ENCODE data around the gene TNFSF9. TPM values are rescaled to one million over a fixed set of nuclear protein-coding genes. Genes with fewer than 3 reads are reported as not detected.
"Not testable (repeated sequence)": the region's sequence is repeated elsewhere in the genome, so short reads cannot be mapped to it uniquely, and the experiment has no call there.

Gene TNFSF9
- polyA plus RNA-seq, 2 of the 4 experiments (the other 2 are of a cell fraction), result 6.3 to 15.9 TPM

GRCh38 chr19:6579450-6580178 lies 48.8 kb downstream of the TNFSF9 start (continued):
- TF ChIP-seq PHF8 (IDR thresholded peaks at IDR 0.05; ENCODE audit: borderline replicate concordance, low read depth) (no peak), RCOR1 (IDR thresholded peaks at IDR 0.05; ENCODE audit: low read depth, low read length) (no peak), USF2 (IDR thresholded peaks at IDR 0.05) (no peak)

GRCh38 chr19:6580313-6580712 lies 49.5 kb downstream of the TNFSF9 start:
- Histone ChIP-seq H3K9me3 (no peaks in the 10 kb centered on the region), H3K4me3 (no peak overlapping the region), H3K4me2 (peak overlapping the region; percentile 62), H3K4me1 (peaks cover 47% of the 10 kb centered on the region), H3K27ac (peak overlapping the region; percentile 73 to 87)
- FAIRE-seq (no peak), DNase-seq (ENCODE audit: low read depth in 1 of 2, low spot score in 1 of 2) (peak; percentile 69 to 83), ATAC-seq (peak; percentile 89 to 95)
- 16% methylated on average over 8 of the region's 8 CpGs for WGBS (ENCODE audit: missing lambda C conversion rate)
- TF ChIP-seq JUNB (IDR thresholded peaks at IDR 0.05) (peak; percentile 54; the same call in 1 of the 2 replicates), CHD2 (IDR thresholded peaks at IDR 0.05; ENCODE audit: low read length, partially characterized antibody) (no peak), BHLHE40 (IDR thresholded peaks at IDR 0.05; ENCODE audit: low read depth, low read length) (no peak), MAX (IDR thresholded peaks at IDR 0.05) (0 out of 2 replicates have a peak, but pooled peaks have one; percentile 49), PBX3 (IDR thresholded peaks at IDR 0.05) (peak; percentile 63; the same call in 1 of the 2 replicates), FOSL2 (IDR thresholded peaks at IDR 0.05) (peak; percentile 80), FOSL2 (CRISPR knock-in tag; IDR thresholded peaks at IDR 0.05) (peak; percentile 95)
- CTCF ChIA-PET, result interaction anchor here (0.7 kb wide), 1 partner anchor 602 kb away, joined by 4 read pairs; no protein-coding TSS in a partner anchor
- POLR2A ChIA-PET, result interaction anchor here (0.6 to 0.9 kb wide), 2 partner anchors 11 to 50 kb away, joined by 3 to 12 read pairs; partner anchors contain the start of gene TNFSF9

- DNase-seq (ENCODE audit: low read depth in 1 of 2, low spot score in 1 of 2); H3K4me3 ChIP-seq; ATAC-seq; H3K4me2 ChIP-seq; H3K9me3 ChIP-seq; FAIRE-seq; POLR2A ChIA-PET; TF ChIP-seq FOSL2 (IDR thresholded peaks at IDR 0.05): not testable (repeated sequence)
- peak; percentile 9; the same call in 1 of the 2 replicates for TF ChIP-seq FOSL2 (CRISPR knock-in tag; IDR thresholded peaks at IDR 0.05)
- peak overlapping the region in 1 of 2 experiments; percentile 59; a peak in 1 of 6 replicates for H3K27ac ChIP-seq
- CTCF ChIA-PET, result interaction anchor here (0.9 to 1.0 kb wide), 2 partner anchors 13 to 19 kb away, joined by 3 read pairs; no protein-coding TSS in a partner anchor
- WGBS (ENCODE audit: missing lambda C conversion rate), result 83% methylated on average over 16 of the region's 16 CpGs
- peaks cover 31% of the 10 kb centered on the region for H3K4me1 ChIP-seq
Measured at GRCh38 chr19:6582515-6583484, 52.0 kb downstream of the TNFSF9 start.

Small RNA genes within 50 kb of the gene (small RNA-seq; reads per million reads assigned to genes)
- gene AC010503.2, result 0 reads per million in 6 experiments
- gene RF00019, result 0 reads per million in 6 experiments

Other genes starting within 250 kb of the TNFSF9 start
- not detected in 2 replicates for gene ACER1, start 197.4 kb upstream of the TNFSF9 start, polyA plus RNA-seq (2011; rRNA removed)
- gene ACER1, start 197.4 kb upstream of the TNFSF9 start, polyA plus RNA-seq (2017; fragmentation: RNase III; extraction: RNeasy Plus Mini Kit Qiagen cat#74134 plus additional on column Dnase treatment), result not detected in 3 replicates
- 28.2 and 35.2 TPM in 2 replicates for gene CLPP, start 169.5 kb upstream of the TNFSF9 start, polyA plus RNA-seq (2011; rRNA removed)
- 45.2 to 51.8 TPM (median 49.9 TPM) in 3 replicates for gene CLPP, start 169.5 kb upstream of the TNFSF9 start, polyA plus RNA-seq (2017; fragmentation: RNase III; extraction: RNeasy Plus Mini Kit Qiagen cat#74134 plus additional on column Dnase treatment)
- 9.9 and 10.2 TPM in 2 replicates for gene ALKBH7, start 158.2 kb upstream of the TNFSF9 start, polyA plus RNA-seq (2011; rRNA removed)
- gene ALKBH7, start 158.2 kb upstream of the TNFSF9 start, polyA plus RNA-seq (2017; fragmentation: RNase III; extraction: RNeasy Plus Mini Kit Qiagen cat#74134 plus additional on column Dnase treatment), result 14.9 to 18.1 TPM (median 18.1 TPM) in 3 replicates
- 0.34 and 0.62 TPM in 2 replicates for gene PSPN, start 155.1 kb upstream of the TNFSF9 start, polyA plus RNA-seq (2011; rRNA removed)
- gene PSPN, start 155.1 kb upstream of the TNFSF9 start, polyA plus RNA-seq (2017; fragmentation: RNase III; extraction: RNeasy Plus Mini Kit Qiagen cat#74134 plus additional on column Dnase treatment), result 0.71 to 0.75 TPM (median 0.71 TPM) in 3 replicates
- gene GTF2F1, start 137.9 kb upstream of the TNFSF9 start, polyA plus RNA-seq (2011; rRNA removed), result 32.1 and 39.0 TPM in 2 replicates
- 75.0 to 76.8 TPM (median 75.3 TPM) in 3 replicates for gene GTF2F1, start 137.9 kb upstream of the TNFSF9 start, polyA plus RNA-seq (2017; fragmentation: RNase III; extraction: RNeasy Plus Mini Kit Qiagen cat#74134 plus additional on column Dnase treatment)
- gene KHSRP, start 106.2 kb upstream of the TNFSF9 start, polyA plus RNA-seq (2011; rRNA removed), result 45.6 and 54.3 TPM in 2 replicates
- 177 to 192 TPM (median 183 TPM) in 3 replicates for gene KHSRP, start 106.2 kb upstream of the TNFSF9 start, polyA plus RNA-seq (2017; fragmentation: RNase III; extraction: RNeasy Plus Mini Kit Qiagen cat#74134 plus additional on column Dnase treatment)
- gene SLC25A41, start 97.3 kb upstream of the TNFSF9 start, polyA plus RNA-seq (2011; rRNA removed), result 0.09 and 0.17 TPM in 2 replicates
- gene SLC25A41, start 97.3 kb upstream of the TNFSF9 start, polyA plus RNA-seq (2017; fragmentation: RNase III; extraction: RNeasy Plus Mini Kit Qiagen cat#74134 plus additional on column Dnase treatment), result 0.15 to 0.26 TPM (median 0.22 TPM) in 3 replicates
- gene SLC25A23, start 71.2 kb upstream of the TNFSF9 start, polyA plus RNA-seq (2011; rRNA removed), result 3.3 and 7.3 TPM in 2 replicates
- gene SLC25A23, start 71.2 kb upstream of the TNFSF9 start, polyA plus RNA-seq (2017; fragmentation: RNase III; extraction: RNeasy Plus Mini Kit Qiagen cat#74134 plus additional on column Dnase treatment), result 15.5 to 18.6 TPM (median 18.2 TPM) in 3 replicates
- gene CRB3, start 66.8 kb upstream of the TNFSF9 start, polyA plus RNA-seq (2011; rRNA removed), result 1.9 TPM in 2 replicates
- gene CRB3, start 66.8 kb upstream of the TNFSF9 start, polyA plus RNA-seq (2017; fragmentation: RNase III; extraction: RNeasy Plus Mini Kit Qiagen cat#74134 plus additional on column Dnase treatment), result 4.2 to 5.7 TPM (median 4.5 TPM) in 3 replicates
- 0.26 and 0.30 TPM in 2 replicates for gene DENND1C, start 49.2 kb upstream of the TNFSF9 start, polyA plus RNA-seq (2011; rRNA removed)
- gene DENND1C, start 49.2 kb upstream of the TNFSF9 start, polyA plus RNA-seq (2017; fragmentation: RNase III; extraction: RNeasy Plus Mini Kit Qiagen cat#74134 plus additional on column Dnase treatment), result 0.22 to 0.32 TPM (median 0.28 TPM) in 3 replicates
- 2.2 and 2.5 TPM in 2 replicates for gene TUBB4A, start 28.7 kb upstream of the TNFSF9 start, polyA plus RNA-seq (2011; rRNA removed)
- gene TUBB4A, start 28.7 kb upstream of the TNFSF9 start, polyA plus RNA-seq (2017; fragmentation: RNase III; extraction: RNeasy Plus Mini Kit Qiagen cat#74134 plus additional on column Dnase treatment), result 15.4 to 17.6 TPM (median 17.5 TPM) in 3 replicates
- 7.7 and 10.0 TPM in 2 replicates for gene CD70, start 60.1 kb downstream of the TNFSF9 start, polyA plus RNA-seq (2011; rRNA removed)
- 25.0 to 43.3 TPM (median 35.7 TPM) in 3 replicates for gene CD70, start 60.1 kb downstream of the TNFSF9 start, polyA plus RNA-seq (2017; fragmentation: RNase III; extraction: RNeasy Plus Mini Kit Qiagen cat#74134 plus additional on column Dnase treatment)
- 0.12 and 0.25 TPM in 2 replicates for gene TNFSF14, start 139.1 kb downstream of the TNFSF9 start, polyA plus RNA-seq (2011; rRNA removed)
- 0.40 to 0.49 TPM (median 0.46 TPM) in 3 replicates for gene TNFSF14, start 139.1 kb downstream of the TNFSF9 start, polyA plus RNA-seq (2017; fragmentation: RNase III; extraction: RNeasy Plus Mini Kit Qiagen cat#74134 plus additional on column Dnase treatment)
- 45.4 and 93.9 TPM in 2 replicates for gene C3, start 189.6 kb downstream of the TNFSF9 start, polyA plus RNA-seq (2011; rRNA removed)
- 70.9 to 87.8 TPM (median 81.1 TPM) in 3 replicates for gene C3, start 189.6 kb downstream of the TNFSF9 start, polyA plus RNA-seq (2017; fragmentation: RNase III; extraction: RNeasy Plus Mini Kit Qiagen cat#74134 plus additional on column Dnase treatment)
- gene GPR108, start 206.6 kb downstream of the TNFSF9 start, polyA plus RNA-seq (2011; rRNA removed), result 50.2 and 69.4 TPM in 2 replicates
- gene GPR108, start 206.6 kb downstream of the TNFSF9 start, polyA plus RNA-seq (2017; fragmentation: RNase III; extraction: RNeasy Plus Mini Kit Qiagen cat#74134 plus additional on column Dnase treatment), result 35.4 to 42.1 TPM (median 36.4 TPM) in 3 replicates
- gene TRIP10, start 208.7 kb downstream of the TNFSF9 start, polyA plus RNA-seq (2011; rRNA removed), result 30.7 and 39.2 TPM in 2 replicates
- 52.8 to 61.0 TPM (median 60.9 TPM) in 3 replicates for gene TRIP10, start 208.7 kb downstream of the TNFSF9 start, polyA plus RNA-seq (2017; fragmentation: RNase III; extraction: RNeasy Plus Mini Kit Qiagen cat#74134 plus additional on column Dnase treatment)
- gene SH2D3A, start 236.4 kb downstream of the TNFSF9 start, polyA plus RNA-seq (2011; rRNA removed), result 6.5 and 6.7 TPM in 2 replicates
- gene SH2D3A, start 236.4 kb downstream of the TNFSF9 start, polyA plus RNA-seq (2017; fragmentation: RNase III; extraction: RNeasy Plus Mini Kit Qiagen cat#74134 plus additional on column Dnase treatment), result 9.3 to 11.4 TPM (median 10.0 TPM) in 3 replicates
- 5.6 and 6.7 TPM in 2 replicates for gene VAV1, start 241.7 kb downstream of the TNFSF9 start, polyA plus RNA-seq (2011; rRNA removed)
- 7.5 to 9.5 TPM (median 8.5 TPM) in 3 replicates for gene VAV1, start 241.7 kb downstream of the TNFSF9 start, polyA plus RNA-seq (2017; fragmentation: RNase III; extraction: RNeasy Plus Mini Kit Qiagen cat#74134 plus additional on column Dnase treatment)